IPS DF 19.7 (cell line): ENCODE results near the gene OR4C11.

ENCODE experiments used
- DNase-seq: peaks from one replicate; pipeline ENCODE4 v3.0.0-alpha.2; 2013; ENCODE audit warnings: low read depth, low spot score

Gene OR4C11, protein sequence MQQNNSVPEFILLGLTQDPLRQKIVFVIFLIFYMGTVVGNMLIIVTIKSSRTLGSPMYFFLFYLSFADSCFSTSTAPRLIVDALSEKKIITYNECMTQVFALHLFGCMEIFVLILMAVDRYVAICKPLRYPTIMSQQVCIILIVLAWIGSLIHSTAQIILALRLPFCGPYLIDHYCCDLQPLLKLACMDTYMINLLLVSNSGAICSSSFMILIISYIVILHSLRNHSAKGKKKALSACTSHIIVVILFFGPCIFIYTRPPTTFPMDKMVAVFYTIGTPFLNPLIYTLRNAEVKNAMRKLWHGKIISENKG

GRCh38 chr11:55607545-55607944, at the start of gene OR4C11:
Gene OR4C11 (minus strand): TSS chr11:55607645. CDS start chr11:55604373, 3,272 bp downstream.
- DNase-seq, result no peak

DNA sequence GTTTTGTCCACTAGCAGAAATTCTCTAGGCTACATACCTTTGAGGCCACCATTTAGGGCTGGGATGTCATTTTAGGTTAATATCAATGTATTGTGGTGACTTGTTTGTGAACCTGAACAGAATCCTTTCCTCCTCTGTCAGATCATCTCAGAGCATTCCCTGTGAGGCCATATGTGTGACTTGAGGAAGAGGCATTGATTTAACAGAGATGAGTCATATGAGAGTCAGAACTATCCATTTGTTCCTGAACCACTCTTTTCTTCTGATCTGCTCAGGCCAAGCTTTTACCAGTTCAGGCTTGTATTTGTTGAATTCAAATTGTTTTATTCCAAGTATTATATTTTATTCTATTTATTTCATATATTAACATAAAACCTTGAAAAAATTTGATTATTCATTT, 47.7 kb upstream of the OR4C11 start:
- DNase-seq, result no peak

DNA sequence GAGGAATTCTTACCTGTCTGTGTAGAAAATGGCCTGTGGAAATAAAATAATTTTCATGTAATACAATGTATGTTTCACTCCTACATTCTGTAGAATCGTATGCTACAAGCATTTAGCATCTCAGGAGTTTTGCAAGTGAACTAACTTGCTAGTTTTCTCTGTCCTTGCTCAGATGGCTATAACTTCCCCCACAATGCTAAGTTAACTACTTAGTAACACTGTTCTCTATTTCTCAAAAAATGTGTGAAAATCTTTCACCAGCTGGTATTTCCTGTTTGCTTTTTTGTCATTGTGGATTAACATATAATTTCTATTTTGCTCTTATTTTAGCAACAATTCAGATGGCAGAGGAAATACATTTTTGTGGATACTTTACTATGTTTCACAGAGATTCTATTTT, 45.1 kb upstream of the OR4C11 start:
- DNase-seq, result no peak

DNA sequence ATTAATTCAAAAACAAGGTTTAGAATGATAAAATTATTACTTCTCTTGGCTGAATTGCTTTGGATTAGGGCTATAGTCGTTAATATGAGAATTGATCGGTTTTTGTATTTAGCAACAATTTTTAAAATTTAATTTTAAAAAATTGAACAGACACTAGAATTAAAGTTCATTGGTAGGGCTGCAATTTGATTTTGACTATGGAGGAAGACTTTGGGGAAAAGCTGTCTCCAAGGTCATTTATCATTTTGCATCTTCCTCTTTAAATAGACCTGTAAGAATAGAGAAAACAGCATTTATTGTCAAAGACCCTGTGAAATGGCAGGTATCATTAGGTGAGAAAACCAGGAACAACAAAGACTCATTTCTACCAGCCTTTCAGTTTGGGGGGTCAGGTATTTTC, 40.6 kb upstream of the OR4C11 start, which contains the start of gene OR4S2:
TSS of gene OR4S2 (plus strand) at position 301 of the 400 bp plus-strand sequence. CDS start 2,577 bp downstream, outside the sequence.
- no peak for DNase-seq

DNA sequence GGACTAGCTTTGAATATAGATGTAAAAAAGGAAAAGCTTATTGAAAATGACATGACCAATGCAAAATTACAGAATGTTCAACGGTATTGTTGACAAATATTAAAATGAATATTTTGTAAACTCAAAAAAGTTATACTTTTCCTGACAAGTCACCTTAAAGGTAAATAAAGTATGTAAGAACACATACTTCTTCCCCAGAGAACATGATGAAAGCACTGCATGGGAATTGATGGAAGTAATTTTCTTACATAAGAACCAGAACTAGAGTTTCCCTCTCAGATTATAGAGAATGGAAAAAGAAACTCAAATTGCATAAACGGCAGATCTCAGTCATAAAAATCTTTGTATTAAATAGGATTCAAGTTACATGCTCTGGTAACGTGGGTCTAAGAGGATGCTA, 27.4 kb upstream of the OR4C11 start, which contains the start of gene OR4P4:
TSS of gene OR4P4 (plus strand) at position 301 of the 400 bp plus-strand sequence.
- DNase-seq, result no peak

- no peak for DNase-seq
Measured at GRCh38 chr11:55624531-55624930, 17.1 kb upstream of the OR4C11 start.

DNA sequence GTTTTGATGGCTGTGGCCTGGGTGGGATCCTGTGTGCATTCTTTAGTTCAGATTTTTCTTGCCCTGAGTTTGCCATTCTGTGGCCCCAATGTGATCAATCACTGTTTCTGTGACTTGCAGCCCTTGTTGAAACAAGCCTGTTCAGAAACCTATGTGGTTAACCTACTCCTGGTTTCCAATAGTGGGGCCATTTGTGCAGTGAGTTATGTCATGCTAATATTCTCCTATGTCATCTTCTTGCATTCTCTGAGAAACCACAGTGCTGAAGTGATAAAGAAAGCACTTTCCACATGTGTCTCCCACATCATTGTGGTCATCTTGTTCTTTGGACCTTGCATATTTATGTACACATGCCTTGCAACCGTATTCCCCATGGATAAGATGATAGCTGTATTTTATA, 34.9 kb downstream of the OR4C11 start:
- no peak for DNase-seq

DNA sequence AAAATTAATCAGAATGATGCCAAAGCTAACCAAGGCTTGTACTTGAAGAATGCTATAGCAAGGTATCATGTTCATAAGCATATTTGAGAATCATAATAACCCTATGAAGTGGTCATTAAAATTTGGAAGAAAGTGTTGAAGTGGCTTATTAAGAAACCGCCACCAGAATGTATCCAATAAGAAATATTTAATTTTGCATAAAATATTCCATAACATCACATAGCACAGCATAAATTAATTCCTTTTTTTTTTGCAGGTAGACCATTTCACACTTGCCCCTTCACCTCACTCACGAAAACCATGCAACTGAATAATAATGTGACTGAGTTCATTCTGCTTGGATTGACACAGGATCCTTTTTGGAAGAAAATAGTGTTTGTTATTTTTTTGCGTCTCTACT, 35.6 kb downstream of the OR4C11 start, which contains the start of gene OR4C16:
TSS of gene OR4C16 (plus strand) at position 301 of the 400 bp plus-strand sequence. CDS start at position 301, 0 bp downstream.
- DNase-seq, result no peak

GRCh38 chr11:55554169-55554568, 53.3 kb downstream of the OR4C11 start, which contains the start of gene OR4C15:
Gene OR4C15 (plus strand): TSS chr11:55554469. CDS start chr11:55554469, 0 bp downstream.
- DNase-seq, result no peak
